Mesenchymal stem cell (in vitro differentiated cells and primary cell): Measurements from ENCODE around the gene FAM131A.

Experiments used
- DNase-seq: peaks from one replicate; pipeline ENCODE4 v3.0.0-alpha.2; 2013
- H2AFZ ChIP-seq: one replicate; pipeline ENCODE4 v1.6.1; 2013; ENCODE audit warnings: low read depth, mild to moderate bottlenecking, control low read depth, inconsistent platforms, low read length, moderate library complexity
- H2AK5ac ChIP-seq: 2 replicates; pipeline ENCODE4 v1.6.1; 2013; ENCODE audit warnings: low read length, moderate library complexity, mild to moderate bottlenecking, inconsistent platforms; ENCODE audit not compliant: severe bottlenecking
- H2BK120ac ChIP-seq: one replicate; pipeline ENCODE4 v1.6.1; 2013; ENCODE audit warnings: low read depth, mild to moderate bottlenecking, inconsistent platforms, low read length, moderate library complexity
- H2BK12ac ChIP-seq, 2 experiments: one replicate each; pipeline ENCODE4 v1.6.1; 2013; ENCODE audit warnings: inconsistent platforms in 2 of 2, low read length in 2 of 2, mild to moderate bottlenecking in 2 of 2, moderate library complexity in 2 of 2, control low read depth in 1 of 2
- H2BK15ac ChIP-seq: one replicate; pipeline ENCODE4 v1.6.1; 2013; ENCODE audit warnings: mild to moderate bottlenecking, low read depth, inconsistent platforms; ENCODE audit not compliant: poor library complexity, severe bottlenecking
- H2BK5ac ChIP-seq: 2 replicates; pipeline ENCODE4 v1.6.1; 2013; ENCODE audit warnings: low read depth, mild to moderate bottlenecking, low read length, control low read depth, inconsistent platforms; ENCODE audit not compliant: poor library complexity, severe bottlenecking
- H3K14ac ChIP-seq, 2 experiments: one replicate each; pipeline ENCODE4 v1.6.1; 2013; ENCODE audit warnings: inconsistent platforms in 2 of 2, low read length in 2 of 2, control low read depth in 1 of 2, mild to moderate bottlenecking in 1 of 2, moderate library complexity in 1 of 2
- H3K18ac ChIP-seq, 2 experiments: one replicate each; pipeline ENCODE4 v1.6.1; 2013; ENCODE audit warnings: inconsistent platforms in 2 of 2, low read length in 2 of 2, control low read depth in 1 of 2, low read depth in 1 of 2, mild to moderate bottlenecking in 1 of 2
- H3K23ac ChIP-seq, 2 experiments: one replicate each; pipeline ENCODE4 v1.6.1; 2013; ENCODE audit warnings: inconsistent platforms in 2 of 2, low read length in 2 of 2, mild to moderate bottlenecking in 2 of 2, moderate library complexity in 2 of 2, control low read depth in 1 of 2
- H3K27ac ChIP-seq: 2 replicates; pipeline ENCODE4 v1.5.1; 2013; ENCODE audit warnings: mild to moderate bottlenecking, moderate library complexity, low read length, control low read depth, inconsistent platforms; ENCODE audit not compliant: poor library complexity, severe bottlenecking
- H3K27me3 ChIP-seq, 2 experiments: 2 replicates each; pipeline versions ENCODE4 v1.6.1 to v1.7.0; 2013; ENCODE audit warnings: low read length in 2 of 2, mild to moderate bottlenecking in 2 of 2, moderate library complexity in 2 of 2, control low read depth in 1 of 2, inconsistent platforms in 1 of 2; ENCODE audit not compliant: control insufficient read depth in 1 of 2, insufficient read depth in 1 of 2
- H3K36me3 ChIP-seq, 2 experiments: 2 replicates each; pipeline versions ENCODE4 v1.6.1 to v1.7.0; 2013; ENCODE audit warnings: low read length in 2 of 2, control low read depth in 1 of 2, inconsistent platforms in 1 of 2, low read depth in 1 of 2, mild to moderate bottlenecking in 1 of 2; ENCODE audit not compliant: insufficient read depth in 2 of 2, control insufficient read depth in 1 of 2
- H3K4ac ChIP-seq, 2 experiments: one replicate each; pipeline ENCODE4 v1.6.1; 2013; ENCODE audit warnings: inconsistent platforms in 2 of 2, low read length in 2 of 2, mild to moderate bottlenecking in 2 of 2, moderate library complexity in 2 of 2, control low read depth in 1 of 2, low read depth in 1 of 2
- H3K4me1 ChIP-seq: 2 replicates; pipeline ENCODE4 v1.6.1; 2013; ENCODE audit warnings: low read depth, low read length, control low read depth; ENCODE audit not compliant: control insufficient read depth, insufficient read depth
- H3K4me2 ChIP-seq: 2 replicates; pipeline ENCODE4 v1.6.1; 2013; ENCODE audit warnings: low read length, mild to moderate bottlenecking, inconsistent platforms; ENCODE audit not compliant: poor library complexity, severe bottlenecking
- H3K4me3 ChIP-seq, 2 experiments: 2 replicates each; pipeline versions ENCODE4 v1.5.1 to v1.7.0; 2013; ENCODE audit warnings: low read length in 2 of 2, mild to moderate bottlenecking in 2 of 2, control low read depth in 1 of 2, low read depth in 1 of 2; ENCODE audit not compliant: insufficient read depth in 1 of 2
- H3K79me1 ChIP-seq: replicated peaks from 2 replicates; pipeline ENCODE4 v1.6.1; 2013; ENCODE audit warnings: mild to moderate bottlenecking, control low read depth, low read length, inconsistent platforms; ENCODE audit not compliant: poor library complexity, severe bottlenecking
- H3K9ac ChIP-seq: 2 replicates; pipeline ENCODE4 v1.7.0; 2013; ENCODE audit warnings: mild to moderate bottlenecking, low read length, moderate library complexity
- H3K9me3 ChIP-seq: 2 replicates; pipeline ENCODE4 v1.7.0; 2013; ENCODE audit warnings: mild to moderate bottlenecking, low read length; ENCODE audit not compliant: control insufficient read depth
- H4K8ac ChIP-seq: one replicate; pipeline ENCODE4 v1.6.1; 2013; ENCODE audit warnings: inconsistent platforms, mild to moderate bottlenecking, low read length, moderate library complexity
- H4K91ac ChIP-seq: one replicate; pipeline ENCODE4 v1.6.1; 2013; ENCODE audit warnings: mild to moderate bottlenecking, low read length, inconsistent platforms
- WGBS: methylation state at CpG from one replicate; pipeline ENCODE4 v1.1.7; 2013; ENCODE audit warnings: mixed read lengths; 5-methylcytosine and 5-hydroxymethylcytosine counted together

The FAM131A gene

DNA sequence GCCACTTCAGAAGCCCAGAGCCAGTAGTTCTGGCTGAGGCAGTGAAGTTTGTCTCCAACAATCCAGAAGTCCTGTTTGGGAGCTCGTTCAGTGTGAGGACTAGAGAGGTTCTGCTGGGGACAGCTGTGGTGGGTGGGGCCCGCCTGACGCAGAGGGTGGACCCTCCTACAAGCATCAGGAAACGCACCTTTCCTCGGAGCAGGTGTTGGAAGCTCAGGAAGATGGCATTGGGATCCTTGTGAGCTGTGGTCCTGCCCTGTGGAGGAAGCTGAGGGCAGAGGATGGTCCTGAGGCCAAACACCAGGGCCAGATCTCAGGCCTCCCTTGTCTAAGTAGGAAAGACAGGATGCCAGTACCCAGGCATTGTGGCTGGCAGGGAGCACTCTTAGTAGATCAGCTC lies 35.5 kb downstream of the FAM131A start:
- H3K14ac ChIP-seq = no peak overlapping the region
- no peak overlapping the region for H2BK12ac ChIP-seq
- no peak overlapping the region for H3K18ac ChIP-seq
- H2AFZ ChIP-seq = no peak overlapping the region
- H4K8ac ChIP-seq = no peak overlapping the region
- WGBS = 88% methylated on average over 5 of the region's 5 CpGs
- no peak for DNase-seq
- no peaks in the 10 kb centered on the region for H3K9me3 ChIP-seq
- H3K4me3 ChIP-seq = no peak overlapping the region
- peaks cover 10 to 14% of the 10 kb centered on the region in 2 experiments for H3K36me3 ChIP-seq
- no peak overlapping the region for H3K4ac ChIP-seq
- H3K27me3 ChIP-seq = peaks cover 9 to 32% of the 10 kb centered on the region in 2 experiments
- no peak overlapping the region for H3K27ac ChIP-seq
- H3K4me1 ChIP-seq = peaks cover 10% of the 10 kb centered on the region
- H3K4me2 ChIP-seq = no peak overlapping the region
- no peak overlapping the region for H3K9ac ChIP-seq
- no peak overlapping the region for H2BK15ac ChIP-seq
- no peak overlapping the region for H2BK5ac ChIP-seq
- no peak overlapping the region for H2AK5ac ChIP-seq
- peaks cover 5% of the 10 kb centered on the region for H3K79me1 ChIP-seq
- H2BK120ac ChIP-seq = no peak overlapping the region
- H3K23ac ChIP-seq = no peak overlapping the region
- H4K91ac ChIP-seq = no peak overlapping the region

DNA sequence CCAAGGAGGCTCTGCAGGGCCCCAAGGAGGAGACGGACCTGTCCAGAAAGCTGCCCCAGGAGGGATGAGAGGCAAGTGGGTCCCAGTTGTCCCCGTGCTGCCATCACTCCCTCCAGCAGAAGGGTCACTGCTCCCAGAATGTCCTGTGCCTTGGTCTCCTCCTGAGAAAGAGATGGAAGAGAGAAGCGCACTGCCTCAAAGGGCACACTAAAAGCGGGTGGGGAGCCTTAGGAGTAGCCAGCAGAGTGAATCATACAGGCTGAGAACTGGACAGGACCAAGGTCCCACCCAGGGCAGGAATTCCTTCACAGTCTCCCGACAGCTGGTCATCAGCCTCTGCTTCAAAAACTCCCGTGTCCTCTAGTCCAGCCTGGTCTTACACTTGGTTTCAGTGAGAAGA lies 36.0 kb downstream of the FAM131A start:
- Histone ChIP-seq H3K9me3 (no peaks in the 10 kb centered on the region), H3K79me1 (peaks cover 2% of the 10 kb centered on the region), H2AFZ (no peak overlapping the region), H2BK5ac (no peak overlapping the region), H2AK5ac (no peak overlapping the region), H3K23ac (no peak overlapping the region), H2BK120ac (no peak overlapping the region), H2BK12ac (no peak overlapping the region), H3K18ac (no peak overlapping the region), H3K4me1 (peaks cover 7% of the 10 kb centered on the region), H4K8ac (no peak overlapping the region), H2BK15ac (no peak overlapping the region), H3K36me3 (peaks cover 6 to 9% of the 10 kb centered on the region in 2 experiments), H3K4me2 (no peak overlapping the region), H3K4ac (no peak overlapping the region), H3K14ac (no peak overlapping the region), H3K27ac (no peak overlapping the region), H3K9ac (no peak overlapping the region), H3K27me3 (peaks cover 12 to 37% of the 10 kb centered on the region in 2 experiments), H3K4me3 (no peak overlapping the region), H4K91ac (no peak overlapping the region)
- DNase-seq = no peak
- WGBS = 80% methylated on average over 6 of the region's 6 CpGs

DNA sequence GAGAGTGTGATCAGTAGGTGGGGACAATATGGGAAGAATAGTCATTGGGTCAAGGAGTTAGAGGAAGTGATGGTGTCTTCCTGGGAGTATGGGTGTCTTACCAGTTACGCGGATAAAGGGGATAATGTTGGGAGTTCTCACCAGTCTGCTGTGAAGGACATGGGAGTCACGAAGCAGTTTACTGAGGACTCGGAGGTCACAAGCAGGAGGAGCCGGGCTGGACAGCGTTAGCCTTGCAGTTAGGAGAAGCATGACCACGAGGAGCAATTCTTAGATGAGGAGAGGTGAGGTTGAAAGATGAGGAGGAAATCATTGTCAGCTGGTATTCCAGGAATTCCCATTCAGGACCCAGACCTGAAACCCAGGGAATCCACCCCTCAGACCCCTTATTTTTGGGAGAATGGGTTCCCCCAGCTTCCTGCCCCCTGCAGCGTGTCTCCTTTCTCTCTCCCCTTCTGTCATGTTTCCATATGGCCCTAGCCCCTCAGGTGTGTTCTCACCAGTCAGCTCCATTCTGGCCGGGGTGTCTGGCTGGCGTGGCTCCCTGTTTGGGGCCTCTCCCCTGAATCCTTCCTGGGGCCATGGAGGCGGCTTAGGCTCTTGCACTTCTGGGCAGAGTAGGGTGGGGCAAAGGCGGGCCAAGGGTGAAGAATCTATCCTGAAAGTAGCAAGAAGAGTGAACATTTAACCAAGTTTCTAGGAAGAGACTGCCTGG lies 38.5 kb downstream of the FAM131A start:
- no peak overlapping the region for H2BK120ac ChIP-seq
- H2AFZ ChIP-seq = no peak overlapping the region
- no peak overlapping the region for H3K4me2 ChIP-seq
- H4K91ac ChIP-seq = no peak overlapping the region
- 79% methylated on average over 12 of the region's 12 CpGs for WGBS
- no peak overlapping the region for H3K14ac ChIP-seq
- no peak overlapping the region for H3K23ac ChIP-seq
- no peak overlapping the region for H2AK5ac ChIP-seq
- H3K9me3 ChIP-seq = no peaks in the 10 kb centered on the region
- H3K4ac ChIP-seq = no peak overlapping the region
- H3K18ac ChIP-seq = no peak overlapping the region
- no peak overlapping the region for H2BK12ac ChIP-seq
- H3K27me3 ChIP-seq = peaks cover 23 to 52% of the 10 kb centered on the region in 2 experiments
- H4K8ac ChIP-seq = no peak overlapping the region
- H2BK5ac ChIP-seq = no peak overlapping the region
- H3K4me1 ChIP-seq = peaks cover 16% of the 10 kb centered on the region
- H3K36me3 ChIP-seq = no peaks in the 10 kb centered on the region
- DNase-seq = no peak
- H3K27ac ChIP-seq = no peak overlapping the region
- H3K4me3 ChIP-seq = no peak overlapping the region
- H3K9ac ChIP-seq = no peak overlapping the region
- H2BK15ac ChIP-seq = no peak overlapping the region
- no peaks in the 10 kb centered on the region for H3K79me1 ChIP-seq

DNA sequence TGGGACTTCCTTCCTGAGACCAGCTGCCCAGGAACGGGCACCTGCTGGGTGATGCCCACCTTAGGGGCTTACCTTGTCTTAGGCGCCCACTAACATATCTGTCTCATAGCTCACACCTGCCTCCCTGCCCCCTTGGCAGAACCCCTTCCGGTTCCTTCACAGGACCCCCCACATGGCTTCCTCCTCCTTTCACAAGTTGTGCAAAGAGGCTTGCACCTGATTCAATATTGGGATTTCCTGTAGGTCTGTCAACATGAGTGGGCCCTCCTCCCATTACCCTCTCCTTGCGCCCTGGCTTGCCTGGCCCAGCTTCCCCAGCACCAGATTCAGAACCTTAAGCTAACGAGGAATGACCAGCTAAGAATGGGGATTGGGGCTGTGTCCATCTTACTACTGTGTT lies 40.0 kb downstream of the FAM131A start:
- no peak overlapping the region for H2BK120ac ChIP-seq
- H3K4me3 ChIP-seq = no peak overlapping the region
- H3K14ac ChIP-seq = no peak overlapping the region
- no peaks in the 10 kb centered on the region for H3K9me3 ChIP-seq
- no peak overlapping the region for H4K8ac ChIP-seq
- H3K79me1 ChIP-seq = no peaks in the 10 kb centered on the region
- H3K23ac ChIP-seq = no peak overlapping the region
- DNase-seq = no peak
- peaks cover 38 to 67% of the 10 kb centered on the region in 2 experiments for H3K27me3 ChIP-seq
- H4K91ac ChIP-seq = no peak overlapping the region
- no peak overlapping the region for H3K9ac ChIP-seq
- 84% methylated on average over 5 of the region's 5 CpGs for WGBS
- no peak overlapping the region for H3K18ac ChIP-seq
- H2AK5ac ChIP-seq = no peak overlapping the region
- no peak overlapping the region for H2BK12ac ChIP-seq
- H3K4ac ChIP-seq = no peak overlapping the region
- no peak overlapping the region for H2BK5ac ChIP-seq
- no peak overlapping the region for H3K4me2 ChIP-seq
- no peak overlapping the region for H2AFZ ChIP-seq
- H3K36me3 ChIP-seq = no peaks in the 10 kb centered on the region
- H3K27ac ChIP-seq = no peak overlapping the region
- no peak overlapping the region for H2BK15ac ChIP-seq
- H3K4me1 ChIP-seq = peaks cover 21% of the 10 kb centered on the region
